GM11168 (cell line): ENCODE measurements around the gene PFN1.

ENCODE experiments used
- in situ Hi-C: fragments of 300-500 bp; cut with MboI; formaldehyde crosslinking; loops from one replicate; pipeline ENCODE4 v1.12.0; 2022; ENCODE audit warnings: low sequenced_read_pairs; ENCODE audit not compliant: unreplicated experiment

The PFN1 gene

DNA sequence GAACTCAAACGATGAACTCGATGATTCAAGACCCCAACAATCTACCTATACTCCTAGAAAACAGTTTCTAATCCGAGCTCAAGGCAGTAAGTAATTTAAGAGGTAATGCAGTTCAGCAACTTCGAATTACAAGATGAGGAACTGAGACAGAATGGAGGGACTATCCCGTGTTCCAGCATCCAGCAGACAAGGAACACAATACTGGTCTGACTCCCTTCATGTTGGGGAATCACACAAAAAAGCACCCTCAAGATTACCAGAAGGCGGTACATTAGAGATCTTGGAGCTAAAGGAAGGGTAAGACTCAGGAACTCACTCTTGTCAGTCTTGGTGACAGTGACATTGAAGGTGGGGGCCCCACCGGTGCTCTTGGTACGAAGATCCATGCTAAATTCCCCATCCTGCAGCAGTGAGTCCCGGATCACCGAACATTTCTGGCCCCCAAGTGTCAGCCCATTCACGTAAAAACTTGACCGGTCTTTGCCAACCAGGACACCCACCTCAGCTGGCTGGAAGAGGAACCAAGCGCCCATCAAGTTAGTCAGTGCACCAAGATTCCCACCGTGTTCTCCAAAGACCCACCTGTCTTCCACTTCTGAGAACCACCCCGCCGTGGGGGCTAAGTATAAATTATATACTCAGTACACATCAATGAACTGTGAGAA lies 1.9 kb downstream of the PFN1 start:
- in situ Hi-C loops = no loop called here

DNA sequence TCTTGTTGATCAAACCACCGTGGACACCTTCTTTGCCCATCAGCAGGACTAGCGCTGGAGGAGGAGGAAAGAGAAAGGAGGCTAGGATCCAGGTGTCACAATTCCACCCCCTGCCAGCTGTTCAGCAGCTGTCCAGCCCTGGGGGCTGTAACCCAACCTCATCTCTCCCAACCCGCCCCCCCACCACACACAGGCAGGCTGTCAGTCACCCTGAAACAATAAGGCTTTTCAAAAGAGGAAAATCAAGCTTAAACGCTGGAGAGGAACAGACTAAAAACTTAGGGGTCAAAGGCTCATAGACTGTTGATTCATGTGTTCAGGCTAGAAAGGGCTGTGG lies 2.4 kb downstream of the PFN1 start:
- in situ Hi-C loops = no loop called here

DNA sequence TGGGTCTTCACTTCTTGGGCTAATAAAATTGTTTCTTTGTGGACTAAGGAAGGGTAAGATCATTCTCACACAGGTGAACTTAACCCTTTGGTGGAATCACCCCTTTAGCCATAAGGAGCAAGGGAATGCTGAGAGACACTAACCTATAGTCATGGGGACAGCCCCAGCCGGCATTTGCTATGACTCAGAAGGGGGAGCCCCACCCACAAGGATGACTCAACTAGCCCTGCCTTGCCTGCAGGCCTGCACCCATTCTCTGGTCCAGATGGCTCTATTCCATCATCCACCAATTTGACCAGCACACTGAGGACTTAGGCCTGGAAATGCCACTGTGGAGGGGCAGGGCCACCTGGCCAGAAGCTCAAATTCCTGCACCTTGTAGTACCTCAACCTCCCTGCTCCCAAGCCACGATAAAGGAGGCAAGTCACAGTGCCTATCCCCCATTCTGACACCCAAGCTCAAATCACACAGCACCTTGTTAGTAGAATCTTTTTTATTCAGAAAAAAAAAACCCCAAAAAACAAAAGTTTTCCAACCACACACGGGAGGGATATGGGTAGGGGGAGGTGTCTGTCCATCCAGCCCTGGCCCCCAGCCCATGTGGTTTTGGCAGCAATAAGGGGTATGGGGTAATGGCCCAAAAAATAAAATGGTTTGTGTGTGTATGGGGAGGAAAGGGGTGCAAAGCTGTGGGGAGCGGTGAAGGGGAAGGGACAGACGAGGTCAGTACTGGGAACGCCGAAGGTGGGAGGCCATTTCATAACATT lies 3.0 kb downstream of the PFN1 start:
- in situ Hi-C loops = no loop called here

DNA sequence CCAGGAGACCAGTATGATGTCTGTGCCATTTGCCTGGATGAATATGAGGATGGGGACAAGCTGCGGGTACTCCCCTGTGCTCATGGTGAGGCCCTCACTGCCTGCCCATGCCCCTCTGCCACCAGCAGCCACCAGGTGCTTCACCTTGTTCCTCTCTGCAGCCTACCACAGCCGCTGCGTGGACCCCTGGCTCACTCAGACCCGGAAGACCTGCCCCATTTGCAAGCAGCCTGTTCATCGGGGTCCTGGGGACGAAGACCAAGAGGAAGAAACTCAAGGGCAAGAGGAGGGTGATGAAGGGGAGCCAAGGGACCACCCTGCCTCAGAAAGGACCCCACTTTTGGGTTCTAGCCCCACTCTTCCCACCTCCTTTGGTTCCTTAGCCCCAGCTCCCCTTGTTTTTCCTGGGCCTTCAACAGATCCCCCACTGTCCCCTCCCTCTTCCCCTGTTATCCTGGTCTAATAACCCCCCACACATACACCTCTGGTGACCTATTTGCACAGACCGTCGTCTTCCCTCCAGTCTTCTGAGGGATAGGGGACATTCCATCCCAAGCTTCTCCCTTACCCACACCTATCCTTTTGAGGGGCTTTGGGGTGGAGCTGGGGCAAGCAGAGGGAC lies 3.7 kb downstream of the PFN1 start:
- in situ Hi-C loops = no loop called here

DNA sequence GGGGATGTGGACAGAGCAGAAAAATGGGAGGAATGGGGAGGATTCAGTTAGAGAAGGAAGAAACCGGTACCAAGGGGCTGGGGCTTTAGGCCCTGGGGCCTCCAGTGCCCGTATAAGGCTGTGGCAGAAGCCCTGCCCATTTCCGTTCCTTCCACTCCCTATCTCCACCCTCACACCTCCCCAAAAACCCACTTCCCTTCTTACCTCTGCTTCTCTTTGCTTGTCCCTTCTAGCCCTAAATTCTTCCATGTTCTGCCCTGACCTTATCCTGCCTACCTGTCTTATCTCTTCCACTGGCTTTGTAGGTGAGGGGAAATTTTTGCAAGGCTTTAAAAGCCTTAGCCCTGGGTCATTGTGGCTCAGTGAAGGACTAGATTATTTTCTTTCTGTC lies 4.2 kb downstream of the PFN1 start:
- in situ Hi-C loops = no loop called here

DNA sequence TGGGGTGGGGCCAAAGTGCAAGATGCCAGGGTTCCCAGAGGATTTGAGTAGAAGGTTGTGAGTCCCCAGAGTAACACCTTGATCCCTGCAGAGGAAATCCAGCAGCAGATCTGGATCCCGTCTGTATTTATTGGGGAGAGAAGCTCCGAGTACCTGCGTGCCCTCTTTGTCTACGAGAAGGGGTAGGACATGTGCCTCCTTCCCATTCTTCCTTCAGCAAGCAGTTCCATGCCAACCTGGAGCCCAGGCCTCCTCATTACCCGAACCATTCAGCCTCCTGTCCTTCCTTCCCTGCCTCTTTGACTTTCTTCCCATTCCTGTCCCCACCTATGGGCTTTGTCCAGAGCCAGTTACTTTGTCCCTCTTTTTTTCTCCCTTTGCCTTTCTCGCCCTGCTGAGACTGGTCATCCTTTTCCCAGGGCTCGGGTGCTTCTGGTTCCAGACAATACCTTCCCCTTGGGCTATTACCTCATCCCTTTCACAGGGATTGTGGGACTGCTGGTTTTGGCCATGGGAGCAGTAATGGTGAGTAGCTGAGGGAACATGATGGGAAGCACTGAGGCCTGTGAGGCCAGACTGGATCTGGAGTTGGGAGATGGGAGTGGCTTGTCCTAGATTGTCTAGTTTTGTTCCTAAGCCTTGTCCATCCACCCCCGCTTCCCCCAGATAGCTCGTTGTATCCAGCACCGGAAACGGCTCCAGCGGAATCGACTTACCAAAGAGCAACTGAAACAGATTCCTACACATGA lies 5.4 kb downstream of the PFN1 start:
- in situ Hi-C loops = no loop called here

DNA sequence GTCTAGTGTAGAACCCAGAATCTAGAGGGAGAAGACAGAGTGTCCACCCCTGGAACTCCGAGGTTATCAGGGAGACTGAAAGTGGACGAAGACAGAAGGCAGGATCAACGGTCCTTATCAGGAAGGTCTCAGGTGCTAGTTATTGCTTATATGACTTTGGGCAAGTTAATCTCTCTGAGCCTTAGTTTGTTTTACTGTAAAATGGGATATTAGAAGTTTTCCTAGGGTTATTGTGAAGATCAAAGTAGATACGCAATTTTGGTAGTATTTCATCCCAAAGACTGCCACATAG lies 7.1 kb downstream of the PFN1 start:
- in situ Hi-C loops = no loop called here

DNA sequence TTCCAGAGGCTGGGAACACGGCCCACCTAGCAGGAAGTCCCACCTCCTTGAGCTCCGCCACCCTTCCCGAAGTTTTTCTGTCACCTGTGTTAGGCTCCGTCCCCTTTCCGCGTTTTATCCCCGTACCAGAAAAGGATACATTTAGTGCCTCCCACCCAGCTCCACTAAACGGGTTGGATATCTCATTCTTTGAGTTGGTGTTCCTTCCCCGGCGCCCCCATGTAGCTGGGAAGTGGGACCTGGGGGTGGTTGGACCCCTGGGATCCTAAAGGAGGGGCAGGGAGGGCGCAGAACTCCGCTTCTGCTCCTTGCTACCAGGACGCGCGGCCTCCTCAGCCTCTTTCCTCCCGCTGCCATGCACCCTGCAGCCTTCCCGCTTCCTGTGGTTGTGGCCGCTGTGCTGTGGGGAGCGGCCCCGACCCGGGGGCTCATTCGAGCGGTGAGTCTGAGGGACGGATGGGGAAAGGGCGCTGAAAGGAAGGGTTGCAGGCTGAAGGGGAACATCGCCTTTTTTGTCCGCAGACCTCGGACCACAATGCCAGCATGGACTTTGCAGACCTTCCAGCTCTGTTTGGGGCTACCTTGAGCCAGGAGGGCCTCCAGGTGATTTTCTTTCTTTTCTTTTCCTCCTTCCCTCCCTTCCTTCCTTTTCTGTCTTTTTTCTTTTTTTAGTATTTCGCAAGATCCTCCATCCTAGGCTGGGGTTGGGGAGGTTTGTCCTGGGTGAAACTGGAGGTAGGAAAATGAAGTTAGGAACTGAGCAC lies 7.6 kb downstream of the PFN1 start:
- in situ Hi-C loops = no loop called here

DNA sequence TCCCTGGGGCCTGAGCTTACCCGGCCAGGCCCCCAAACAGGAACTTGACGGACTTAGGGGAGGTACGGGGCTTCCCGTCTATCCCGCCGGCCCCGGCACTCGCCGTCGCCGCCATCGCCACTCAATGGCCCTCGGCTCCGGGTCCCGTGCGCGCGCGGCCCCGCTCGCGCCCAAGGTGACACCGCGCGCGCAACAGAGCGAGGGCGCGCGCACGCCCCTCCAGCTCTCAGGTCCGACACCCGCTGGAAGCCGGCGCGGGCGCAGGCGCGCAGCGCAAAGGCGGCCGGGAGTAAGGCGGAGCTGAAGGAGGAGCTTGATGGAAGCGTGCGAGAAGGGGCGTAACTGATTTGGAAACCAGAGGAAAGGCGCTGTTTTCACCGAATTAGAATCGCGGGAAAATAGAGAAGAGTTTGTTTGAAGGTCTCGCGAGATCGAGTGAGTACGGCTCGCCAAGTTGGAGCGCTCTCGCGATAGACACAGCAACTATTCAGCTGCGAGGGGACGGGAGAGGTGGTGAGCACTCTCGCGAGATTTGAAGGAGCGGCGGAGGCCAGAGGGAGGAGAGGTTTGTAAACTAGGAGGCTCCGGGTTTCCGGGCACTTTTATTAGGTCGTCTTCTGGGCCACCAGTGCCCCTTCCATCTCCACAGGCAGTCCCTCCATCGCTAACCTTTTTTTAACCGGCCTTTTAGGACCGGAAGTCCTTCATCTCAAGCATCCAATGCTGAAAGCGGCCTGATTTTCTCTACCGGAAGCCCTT lies 8.4 kb downstream of the PFN1 start, which contains the start of the genes RNF167 and SLC25A11:
Gene RNF167 (plus strand): TSS at position 473 of the 759 bp plus-strand sequence. CDS start 642 bp downstream, outside the sequence.
Gene SLC25A11 (minus strand): TSS at position 251 of the 759 bp plus-strand sequence. CDS start 136 bp downstream, at position 115.
- in situ Hi-C loops = no loop called here

DNA sequence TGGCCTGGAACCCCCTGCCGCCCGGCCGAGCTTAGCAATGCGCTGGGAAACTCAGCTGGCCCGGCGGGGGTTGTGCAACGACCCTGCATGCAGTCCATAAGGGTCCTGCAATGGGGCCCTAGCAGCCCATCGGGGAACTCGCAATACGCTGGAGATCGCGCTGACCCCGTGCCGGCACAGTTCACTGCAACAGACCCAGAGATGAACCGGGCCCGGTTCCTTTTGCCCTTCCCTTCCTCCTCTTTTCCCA lies 8.9 kb downstream of the PFN1 start:
- in situ Hi-C loops = no loop called here

DNA sequence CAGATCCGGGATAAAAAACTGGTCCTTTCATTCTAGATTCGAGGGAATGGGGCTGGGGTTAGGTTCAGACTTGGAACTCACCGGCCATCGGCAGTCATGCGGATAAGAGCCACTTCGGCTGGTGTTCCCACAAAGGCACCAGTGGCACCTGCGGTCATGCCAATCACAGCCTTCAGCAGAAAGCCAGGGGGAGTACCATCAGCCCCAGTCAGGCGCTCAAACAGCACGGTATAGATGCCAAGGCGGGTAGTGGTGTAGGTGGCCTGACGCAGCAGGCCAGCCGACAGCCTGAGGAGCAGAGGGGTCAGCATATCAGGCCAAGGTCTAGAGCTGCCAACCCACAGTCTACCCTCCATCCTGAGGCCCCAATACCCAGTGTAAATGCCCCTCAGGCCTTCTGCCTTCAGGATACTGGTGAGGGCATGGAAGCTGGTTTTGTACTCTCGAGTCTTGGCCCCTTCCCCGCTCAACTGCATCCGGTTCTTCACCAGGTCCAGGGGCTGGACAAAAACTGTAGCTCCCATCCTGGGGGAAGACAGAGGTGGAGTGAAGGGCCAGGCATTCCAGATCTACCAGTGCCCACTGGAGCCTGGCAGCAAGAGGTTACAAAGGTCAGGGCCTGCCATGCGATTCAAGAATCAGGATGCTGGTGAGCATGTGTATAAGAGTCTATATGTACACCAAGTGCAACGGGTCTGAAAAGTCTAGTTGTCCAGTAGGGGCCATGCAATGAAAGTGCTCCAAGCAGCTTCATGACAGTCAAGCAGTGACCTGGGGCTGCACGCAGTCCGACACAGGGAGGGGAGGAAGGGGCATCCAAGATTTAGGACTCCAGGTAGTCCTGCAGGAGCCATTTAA lies 9.4 kb downstream of the PFN1 start:
- in situ Hi-C loops = no loop called here

DNA sequence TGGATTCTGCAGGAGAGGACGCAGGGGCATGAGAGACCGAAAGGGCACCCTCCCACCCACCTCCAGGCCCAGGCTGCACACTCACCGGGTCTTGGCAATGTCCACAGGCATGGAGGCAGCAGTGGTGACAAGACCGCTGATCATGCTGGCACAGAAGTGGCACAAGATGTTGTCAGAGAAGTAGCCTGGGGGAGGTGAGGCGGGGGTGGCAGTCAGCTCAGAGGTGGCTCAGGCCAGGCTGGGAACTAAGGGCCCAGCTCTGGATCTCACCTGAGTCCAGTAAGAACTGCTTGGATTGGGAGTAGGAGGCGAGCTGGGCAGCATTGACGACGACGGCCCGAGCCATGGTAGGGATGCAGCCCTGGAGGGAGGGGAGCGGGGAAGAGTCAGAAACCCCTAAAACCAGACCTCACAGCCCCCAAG lies 10.2 kb downstream of the PFN1 start:
- in situ Hi-C loops = no loop called here

DNA sequence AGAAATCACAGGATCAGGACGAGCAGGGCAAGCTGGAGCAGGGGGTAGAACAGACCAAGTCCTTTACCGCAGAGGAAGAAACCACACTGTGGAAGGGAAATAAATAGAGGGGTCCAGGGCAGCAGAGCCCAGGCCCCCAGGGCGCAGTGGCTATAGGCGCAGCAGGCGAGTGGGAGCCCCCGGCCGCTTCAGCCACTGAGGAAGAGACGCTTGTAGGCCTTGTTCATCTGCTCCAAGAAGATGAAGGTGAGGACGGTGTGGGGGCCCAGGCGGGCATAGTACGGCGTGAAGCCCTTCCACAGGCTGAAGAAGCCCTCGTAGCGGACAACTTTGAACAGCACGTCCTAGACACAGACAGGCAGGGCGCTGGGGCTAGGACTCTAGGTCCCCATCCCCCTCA lies 10.8 kb downstream of the PFN1 start:
- in situ Hi-C loops = no loop called here

DNA sequence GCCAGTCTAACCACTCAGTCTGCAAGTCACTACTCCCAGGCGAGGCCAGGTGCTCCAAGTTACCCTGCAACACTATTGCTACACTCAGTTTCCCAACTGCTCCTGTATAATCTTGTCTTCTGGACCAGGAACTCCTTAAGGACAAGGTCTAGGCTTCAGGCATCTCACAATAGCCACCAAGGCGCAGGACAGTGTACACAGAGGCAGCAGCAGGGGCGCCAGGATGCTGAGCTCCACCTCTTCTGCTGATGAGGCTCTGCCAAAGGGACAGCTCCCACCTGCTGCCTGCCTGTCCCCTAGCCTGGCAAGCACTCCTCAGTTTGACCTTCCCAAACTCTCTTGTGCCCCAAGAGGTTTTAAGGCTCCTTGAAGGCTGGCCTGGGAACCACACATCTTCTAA lies 11.9 kb downstream of the PFN1 start:
- in situ Hi-C loops = no loop called here

DNA sequence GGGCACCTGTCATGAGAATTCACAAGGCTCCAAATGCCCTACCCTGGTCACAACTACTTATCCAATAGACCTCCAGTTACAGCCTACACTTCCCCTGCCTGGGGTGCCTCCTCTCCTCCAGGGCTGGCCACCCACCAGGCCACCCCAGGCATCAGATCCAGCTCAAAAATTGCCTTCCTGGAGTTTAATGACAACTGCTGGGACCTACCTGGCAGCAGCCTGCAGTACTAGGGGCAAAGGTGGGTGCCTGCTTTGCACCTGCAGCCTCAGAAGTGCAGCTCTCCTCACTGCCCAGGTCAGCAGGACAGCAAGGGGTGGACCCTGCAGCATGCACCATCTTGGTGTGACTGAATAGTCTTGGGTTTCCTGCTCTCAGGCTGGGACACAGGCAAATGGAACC lies 12.7 kb downstream of the PFN1 start:
- in situ Hi-C loops = no loop called here

DNA sequence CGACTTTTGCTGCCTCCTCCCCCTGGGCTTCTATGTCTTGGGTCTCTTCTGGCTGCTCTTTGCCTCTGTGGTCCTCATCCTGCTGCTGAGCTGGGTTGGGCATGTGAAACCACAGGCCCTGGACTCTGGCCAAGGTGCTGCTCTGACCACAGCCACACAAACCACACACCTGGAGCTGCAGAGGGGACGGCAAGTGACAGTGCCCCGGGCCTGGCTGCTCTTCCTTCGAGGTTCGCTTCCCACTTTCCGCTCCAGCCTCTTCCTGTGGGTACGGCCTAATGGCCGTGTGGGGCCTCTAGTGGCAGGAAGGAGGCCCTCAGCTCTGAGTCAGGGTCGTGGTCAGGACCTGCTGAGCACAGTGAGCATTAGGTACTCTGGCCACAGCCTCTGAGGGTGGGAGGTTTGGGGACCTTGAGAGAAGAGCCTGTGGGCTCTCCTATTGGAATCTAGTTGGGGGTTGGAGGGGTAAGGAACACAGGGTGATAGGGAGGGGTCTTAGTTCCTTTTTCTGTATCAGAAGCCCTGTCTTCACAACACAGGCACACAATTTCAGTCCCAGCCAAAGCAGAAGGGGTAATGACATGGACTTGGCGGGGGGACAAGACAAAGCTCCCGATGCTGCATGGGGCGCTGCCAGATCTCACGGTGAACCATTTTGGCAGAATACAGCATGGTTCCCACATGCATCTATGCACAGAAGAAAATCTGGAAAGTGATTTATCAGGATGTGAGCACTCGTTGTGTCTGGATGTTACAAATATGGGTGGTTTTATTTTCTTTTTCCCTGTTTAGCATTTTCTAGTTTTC lies 14.0 kb downstream of the PFN1 start:
- in situ Hi-C loops = no loop called here

DNA sequence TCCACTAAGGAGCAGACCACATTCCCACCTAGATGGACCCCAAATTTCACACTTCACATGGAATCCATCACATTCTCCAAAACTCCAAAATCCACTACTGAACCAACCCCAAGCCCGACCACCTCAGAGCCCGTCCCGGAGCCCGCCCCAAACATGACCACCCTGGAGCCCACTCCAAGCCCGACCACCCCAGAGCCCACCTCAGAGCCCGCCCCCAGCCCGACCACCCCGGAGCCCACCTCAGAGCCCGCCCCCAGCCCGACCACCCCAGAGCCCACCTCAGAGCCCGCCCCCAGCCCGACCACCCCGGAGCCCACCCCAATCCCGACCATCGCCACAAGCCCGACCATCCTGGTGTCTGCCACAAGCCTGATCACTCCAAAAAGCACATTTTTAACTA lies 14.7 kb downstream of the PFN1 start:
- in situ Hi-C loops = no loop called here

DNA sequence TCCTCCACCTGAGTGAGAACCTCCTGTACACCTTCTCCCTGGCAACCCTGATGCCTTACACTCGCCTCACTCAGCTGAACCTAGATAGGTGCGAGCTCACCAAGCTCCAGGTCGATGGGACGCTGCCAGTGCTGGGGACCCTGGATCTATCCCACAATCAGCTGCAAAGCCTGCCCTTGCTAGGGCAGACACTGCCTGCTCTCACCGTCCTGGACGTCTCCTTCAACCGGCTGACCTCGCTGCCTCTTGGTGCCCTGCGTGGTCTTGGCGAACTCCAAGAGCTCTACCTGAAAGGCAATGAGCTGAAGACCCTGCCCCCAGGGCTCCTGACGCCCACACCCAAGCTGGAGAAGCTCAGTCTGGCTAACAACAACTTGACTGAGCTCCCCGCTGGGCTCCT lies 15.6 kb downstream of the PFN1 start:
- in situ Hi-C loops = no loop called here
